Activated naive CD4-positive, alpha-beta T cell (primary cell): ENCODE results near the gene SLC35G4.
"Not testable (repeated sequence)": the region's sequence is repeated elsewhere in the genome, so short reads cannot be mapped to it uniquely, and the experiment has no call there.

ENCODE experiments used
- DNase-seq, 4 experiments: peaks; one replicate each; lab custom pipeline; 2025; lab: John Stamatoyannopoulos, UW

The SLC35G4 gene

DNA sequence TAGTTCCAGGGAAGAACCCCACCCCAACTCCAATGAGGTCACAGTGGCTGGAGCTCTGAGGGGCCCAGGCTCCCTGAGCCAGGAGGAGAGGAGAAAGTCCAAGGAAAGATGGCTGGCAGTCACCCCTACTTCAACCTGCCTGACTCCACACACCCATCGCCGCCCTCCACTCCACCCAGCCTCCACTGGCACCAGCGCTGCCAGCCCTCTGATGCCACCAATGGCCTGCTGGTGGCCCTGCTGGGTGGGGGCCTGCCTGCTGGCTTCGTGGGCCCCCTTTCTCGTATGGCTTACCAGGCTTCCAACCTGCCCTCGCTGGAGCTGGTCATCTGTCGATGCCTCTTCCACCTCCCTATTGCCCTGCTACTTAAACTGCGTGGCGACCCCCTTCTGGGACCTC lies at the start of gene SLC35G4:
Gene SLC35G4 (plus strand): TSS at position 109 of the 400 bp plus-strand sequence. CDS start 0 bp downstream, at position 109.
- DNase-seq: not testable (repeated sequence)

DNA sequence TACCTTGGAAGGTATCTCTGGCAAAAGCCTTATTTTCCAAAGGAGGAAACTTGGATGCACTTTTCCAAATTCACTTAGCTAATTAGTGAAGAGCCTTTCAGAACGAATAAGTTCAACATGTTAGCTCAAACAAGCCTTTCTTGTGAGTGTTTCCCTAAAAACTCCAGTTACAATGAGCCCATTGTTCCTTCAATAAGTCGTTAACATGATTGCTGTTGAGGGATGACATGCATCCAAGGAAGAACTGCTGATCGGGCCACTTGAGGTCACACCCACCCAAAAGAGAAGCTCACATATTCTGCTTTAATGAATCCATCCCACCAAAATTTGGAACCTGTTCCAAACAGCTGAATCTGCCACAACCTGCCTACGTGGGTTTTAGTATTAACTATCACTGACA lies 48.1 kb upstream of the SLC35G4 start:
- DNase-seq: no peak

DNA sequence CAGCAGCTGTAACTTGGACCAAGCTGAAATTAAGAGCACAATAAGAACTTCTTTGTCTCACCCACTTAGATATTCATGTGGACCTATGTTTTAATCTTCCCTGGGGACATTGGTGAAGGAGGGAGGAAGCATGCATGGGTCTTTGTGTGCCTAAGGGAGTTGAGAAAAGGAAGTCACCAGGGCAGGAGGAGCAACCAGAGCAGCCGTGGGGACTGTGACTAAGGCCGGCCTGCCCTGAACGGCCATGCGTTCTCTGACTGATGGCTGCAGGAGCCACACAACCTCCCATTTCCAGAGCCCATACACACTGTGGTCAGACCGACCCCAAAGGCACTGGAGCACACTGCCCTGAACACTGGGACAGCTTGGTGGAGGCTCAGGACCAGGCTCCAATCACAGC lies 43.7 kb upstream of the SLC35G4 start:
- no peak for DNase-seq

DNA sequence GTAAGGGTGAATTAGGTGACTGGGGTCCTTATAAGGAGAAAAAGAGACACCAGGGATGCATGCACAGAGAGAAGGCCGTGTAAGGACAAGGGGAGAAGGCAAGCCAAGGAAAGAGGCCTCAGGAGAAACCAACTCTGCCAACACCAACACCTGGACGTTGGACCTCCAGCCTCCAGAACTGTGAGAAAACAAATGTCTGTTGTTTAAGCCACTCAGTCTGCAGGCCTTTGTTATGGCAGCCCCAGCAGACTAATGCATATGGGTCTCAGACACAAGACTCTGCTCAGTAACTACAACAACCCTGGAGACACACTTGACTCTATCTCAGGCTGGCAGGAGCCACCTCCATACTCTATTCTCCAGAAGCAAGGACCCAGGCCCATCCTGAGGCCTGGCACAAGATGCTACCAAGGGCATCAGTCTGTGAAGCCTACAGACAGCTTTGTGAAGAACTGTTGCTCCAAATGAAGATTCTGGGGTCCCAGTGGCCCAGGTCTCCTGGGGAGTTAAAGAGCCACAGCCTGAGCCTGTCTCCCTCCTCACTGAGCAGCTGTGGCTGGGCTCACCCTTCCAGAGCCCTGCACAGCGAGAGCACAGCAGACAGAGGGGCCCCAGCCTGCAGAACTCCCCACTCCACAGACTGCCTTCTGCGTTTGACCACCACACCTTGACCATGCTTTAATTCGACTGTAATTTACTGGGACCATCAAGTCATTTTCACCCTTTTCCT lies 43.0 kb upstream of the SLC35G4 start:
- no peak for DNase-seq

DNA sequence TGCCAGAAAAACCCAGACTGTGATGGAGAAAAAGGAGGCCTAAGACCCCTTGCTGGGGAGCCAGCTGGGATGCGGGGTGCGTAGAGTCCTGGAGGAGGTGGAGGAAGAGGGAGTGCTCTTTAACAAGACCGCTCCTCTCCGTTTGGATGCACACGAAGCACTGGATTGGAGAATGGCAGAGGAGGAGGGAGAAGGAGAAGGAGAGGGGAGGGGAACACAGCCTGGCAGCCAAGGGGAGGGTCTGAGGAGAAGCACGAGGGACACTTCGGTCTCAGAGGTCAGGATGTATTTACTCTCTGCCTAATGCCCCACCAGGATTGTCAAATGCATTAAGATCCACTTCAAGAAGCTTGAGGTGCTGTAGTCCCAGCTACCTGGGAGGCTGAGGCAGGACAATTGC lies 42.0 kb upstream of the SLC35G4 start:
- no peak for DNase-seq

DNA sequence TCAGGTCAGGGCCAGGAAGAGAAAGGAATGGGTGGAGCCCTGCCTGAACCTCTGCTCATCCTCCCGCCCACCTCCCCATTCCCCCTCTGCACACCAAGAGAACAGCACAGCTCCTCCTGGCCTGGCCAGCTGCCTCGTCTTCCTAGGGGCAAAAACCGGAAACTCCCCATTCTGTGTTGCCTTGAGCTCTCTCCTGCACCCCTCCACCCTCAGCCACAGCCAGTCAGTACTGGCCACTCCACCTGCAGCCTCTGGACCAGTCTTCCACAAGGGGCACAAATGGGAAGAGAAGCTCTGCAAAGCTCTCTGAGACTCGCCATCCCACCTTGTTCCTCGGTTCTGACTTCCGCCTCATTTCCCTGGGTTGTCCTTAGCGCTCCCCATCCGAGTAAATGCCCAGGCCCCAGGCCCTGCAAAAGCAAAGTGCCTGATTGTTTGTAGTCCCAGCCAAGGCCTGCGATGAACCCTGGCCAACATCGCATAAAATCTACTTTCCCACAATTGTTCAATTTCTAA lies 39.3 kb upstream of the SLC35G4 start:
- DNase-seq: no peak

DNA sequence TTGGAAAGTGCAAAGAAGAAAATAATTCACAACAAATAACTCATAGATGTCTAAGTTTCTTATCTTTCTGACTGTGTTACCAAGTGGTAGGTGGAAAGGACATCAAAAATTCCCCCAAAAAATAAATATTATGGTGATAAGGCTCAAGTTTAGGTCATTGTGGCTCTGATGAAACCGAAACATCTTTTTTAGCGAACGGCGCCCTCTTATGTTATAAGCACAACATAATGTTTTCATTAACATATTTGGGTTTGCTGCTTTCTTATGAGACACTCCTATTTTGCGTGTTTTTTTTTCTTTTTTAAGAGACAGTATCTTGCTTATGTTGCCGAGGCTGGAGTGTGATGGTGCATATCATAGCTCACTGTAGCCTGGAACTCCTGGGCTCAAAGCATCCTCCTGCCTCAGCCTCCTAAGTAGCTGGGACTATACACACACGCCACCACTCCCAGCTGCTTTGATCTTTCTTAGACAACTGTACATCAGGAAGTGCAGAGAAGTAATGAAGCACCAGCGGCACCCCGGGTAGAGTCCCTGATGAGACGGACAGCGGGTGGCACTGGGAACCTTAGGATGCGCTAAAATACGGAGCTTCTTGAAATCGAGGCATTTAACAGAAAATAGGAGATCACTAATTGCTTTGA lies 38.5 kb upstream of the SLC35G4 start:
- no peak for DNase-seq

DNA sequence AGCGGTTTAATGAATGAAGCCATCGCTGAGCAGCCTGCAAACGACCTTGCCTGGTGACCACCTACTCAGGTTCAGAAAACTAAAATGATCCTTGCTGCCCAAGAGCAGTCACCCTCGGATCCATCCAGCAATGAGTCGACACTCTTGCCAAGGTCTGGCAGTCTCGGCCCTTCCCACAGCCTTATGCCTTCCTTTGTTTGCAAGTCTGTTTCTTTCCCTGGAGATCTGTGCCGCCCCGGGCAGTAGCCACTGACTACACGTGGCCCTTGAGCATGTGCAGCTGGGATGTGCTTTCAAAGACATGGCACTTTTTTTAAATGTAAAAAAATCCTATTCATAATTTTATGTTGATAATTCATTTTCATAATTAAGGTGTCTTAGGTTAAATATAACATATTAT lies 37.2 kb upstream of the SLC35G4 start:
- DNase-seq: no peak

DNA sequence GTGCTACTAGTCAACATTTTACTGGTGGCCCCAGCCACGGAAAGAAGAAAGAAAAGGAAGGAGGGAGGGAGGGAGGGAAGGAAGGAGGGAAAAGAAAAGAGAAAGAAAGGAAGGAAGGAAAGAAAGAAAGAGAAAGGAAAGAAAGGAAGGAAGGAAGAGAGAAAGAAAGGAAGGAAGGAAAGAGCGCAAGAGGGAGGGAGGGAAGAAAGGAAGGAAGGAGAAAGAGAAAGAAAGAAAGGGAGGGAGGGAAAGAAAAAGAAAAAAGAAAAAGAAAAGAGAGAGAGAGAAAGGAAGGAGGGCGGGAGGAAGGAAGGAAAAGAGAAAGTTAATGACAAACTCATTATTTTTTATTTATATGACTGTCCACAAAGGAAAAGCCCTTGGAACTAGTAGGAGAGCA lies 34.9 kb upstream of the SLC35G4 start:
- DNase-seq: no peak

DNA sequence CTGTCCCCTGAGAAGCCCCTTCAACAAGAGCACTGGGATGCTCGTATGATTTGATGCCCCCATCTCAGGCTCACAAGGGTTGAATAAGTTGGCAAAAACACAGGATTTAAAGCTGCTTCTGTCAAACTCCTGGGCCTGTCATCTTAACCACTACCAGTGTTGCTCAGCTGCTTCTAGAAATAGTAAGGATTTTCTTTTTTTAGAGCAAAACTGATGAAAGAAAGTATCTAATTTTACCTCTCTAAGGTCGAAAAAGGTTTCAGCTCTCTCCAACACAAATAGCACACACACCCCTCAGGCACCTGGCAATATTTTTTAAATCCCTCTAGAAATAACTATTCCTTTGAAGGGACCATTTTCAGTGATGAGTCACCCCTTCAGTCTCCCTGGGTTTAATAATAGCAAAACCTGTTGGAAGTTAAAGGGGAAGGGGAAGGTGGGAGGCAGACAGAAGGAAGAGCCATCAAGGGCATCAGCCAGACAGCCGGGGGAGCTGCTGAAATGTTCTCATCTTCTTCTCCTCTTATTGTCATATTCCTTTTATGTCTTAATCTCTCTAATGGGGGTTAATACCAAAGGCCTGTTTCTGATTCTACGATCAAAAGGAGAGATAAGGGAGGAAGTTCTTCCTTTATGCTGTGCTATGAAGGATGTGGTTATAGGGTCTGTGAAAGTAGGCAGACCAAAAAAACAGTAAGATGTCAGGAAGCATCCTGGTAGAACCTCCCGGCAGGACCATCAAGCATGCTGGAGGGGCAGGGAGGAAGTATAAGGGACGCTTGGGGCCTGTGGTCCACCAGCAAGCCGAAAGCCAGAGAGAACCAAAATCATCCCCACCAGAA lies 31.9 kb upstream of the SLC35G4 start:
- no peak for DNase-seq

DNA sequence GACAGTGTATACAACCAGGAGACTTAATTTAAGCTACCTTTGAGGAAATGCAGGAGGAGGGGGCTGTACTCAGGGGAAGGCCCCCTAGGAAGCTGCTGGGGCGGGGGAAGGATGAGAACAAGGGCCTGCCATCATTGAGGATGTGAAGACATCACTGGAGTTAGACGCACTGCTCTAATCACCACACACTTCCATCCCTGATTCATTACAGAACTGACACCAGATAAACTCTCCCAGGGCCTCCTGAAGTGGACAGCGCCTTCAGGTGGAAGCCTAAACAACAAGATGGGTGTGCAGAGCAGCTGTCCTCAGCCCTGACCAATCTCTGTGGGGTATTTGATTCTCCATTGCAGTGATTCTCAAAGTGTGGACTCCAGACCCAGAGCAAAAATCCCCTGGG lies 30.6 kb upstream of the SLC35G4 start:
- DNase-seq: no peak

DNA sequence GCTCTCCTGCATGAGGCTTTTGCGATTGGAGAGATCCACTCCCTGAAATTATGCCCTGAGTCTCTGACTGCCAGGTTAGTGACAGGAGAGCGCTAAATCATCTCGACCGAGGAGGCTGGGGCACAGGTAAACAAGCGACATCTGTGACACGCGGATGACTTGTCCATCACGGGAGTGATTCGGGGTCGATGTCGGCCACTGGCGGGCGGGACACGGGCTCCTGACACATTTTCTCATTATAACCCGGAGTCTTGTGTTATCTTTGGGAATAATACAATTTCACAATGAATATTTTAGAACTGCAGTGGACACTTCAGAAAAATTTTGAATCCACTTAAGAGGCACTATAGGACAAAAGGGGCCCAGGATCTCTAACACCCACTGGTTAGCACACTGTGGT lies 29.5 kb upstream of the SLC35G4 start:
- no peak for DNase-seq

DNA sequence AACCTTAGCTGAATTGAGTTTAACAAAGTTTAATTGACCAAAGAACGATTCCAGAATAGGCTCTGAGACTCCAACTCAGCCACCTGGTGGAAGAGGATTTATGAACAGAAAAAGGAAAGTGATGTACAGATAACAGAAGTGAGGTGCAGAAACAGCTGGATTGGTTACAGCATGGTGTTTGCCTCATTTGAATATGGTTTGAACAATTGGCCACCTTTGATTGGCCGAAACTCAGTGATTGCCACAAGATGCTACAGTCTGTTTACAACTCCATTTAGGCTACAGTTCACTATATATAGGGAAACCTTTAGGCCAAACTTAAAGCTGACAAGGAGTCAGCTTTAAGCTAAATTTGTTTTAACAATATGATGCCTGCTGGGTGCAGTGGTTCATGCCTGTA lies 28.1 kb upstream of the SLC35G4 start:
- no peak for DNase-seq

DNA sequence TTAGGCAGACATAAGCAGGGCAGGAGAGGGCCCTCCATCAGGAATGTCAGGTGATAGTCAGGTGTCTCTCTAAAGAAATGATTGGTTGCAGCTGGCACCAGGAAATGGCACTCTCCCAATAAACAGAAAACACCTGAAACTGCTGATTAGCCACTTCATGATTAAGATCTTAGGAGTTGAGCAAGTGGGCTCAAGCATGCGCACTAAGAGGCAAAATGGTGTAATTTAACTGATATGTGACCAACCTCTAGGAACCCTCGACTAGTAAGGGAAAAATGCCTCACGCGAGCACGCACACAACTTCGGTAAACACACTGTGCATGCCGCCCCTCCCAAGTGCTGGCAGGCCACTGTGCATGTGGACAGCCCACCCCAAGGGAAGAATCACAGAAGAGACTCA lies 23.8 kb upstream of the SLC35G4 start:
- no peak for DNase-seq

DNA sequence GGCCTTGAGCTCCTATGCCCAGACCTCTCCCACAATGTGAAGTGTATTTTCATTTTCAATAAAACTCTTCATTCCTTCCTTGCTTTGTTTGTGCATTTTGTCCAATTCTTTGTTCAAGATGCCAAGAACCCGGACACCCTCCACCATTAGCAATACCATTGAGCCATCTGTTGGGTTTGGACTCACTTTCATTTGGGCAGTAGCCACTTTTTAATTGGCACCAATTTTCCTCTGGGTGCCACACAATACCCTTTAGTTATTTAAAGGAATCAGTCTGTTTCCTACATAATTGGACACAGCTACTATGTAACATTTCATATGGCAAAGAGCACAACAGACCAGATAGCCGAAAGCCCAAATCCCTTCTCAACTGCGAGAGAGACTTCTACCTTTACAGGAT lies 22.5 kb upstream of the SLC35G4 start:
- no peak for DNase-seq

DNA sequence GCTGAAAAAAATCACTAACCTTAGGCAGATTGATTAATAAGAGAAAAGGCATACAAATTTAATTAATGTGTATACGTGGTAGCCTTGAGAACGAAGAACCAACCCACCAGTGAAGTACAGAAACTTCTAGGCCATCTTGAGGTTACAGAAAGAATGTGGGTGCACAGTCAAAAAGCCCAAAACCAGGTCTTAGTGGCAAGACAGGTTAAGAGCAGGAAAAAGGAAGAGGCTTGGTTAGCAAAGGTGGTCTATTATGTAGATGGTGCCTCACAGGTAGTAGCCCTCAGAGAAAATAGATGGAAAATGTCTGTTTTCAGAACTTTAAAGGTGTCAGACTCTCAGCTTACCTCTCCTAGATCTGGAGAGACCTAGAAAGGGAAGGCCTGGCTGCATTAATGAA lies 22.0 kb upstream of the SLC35G4 start:
- DNase-seq: no peak

DNA sequence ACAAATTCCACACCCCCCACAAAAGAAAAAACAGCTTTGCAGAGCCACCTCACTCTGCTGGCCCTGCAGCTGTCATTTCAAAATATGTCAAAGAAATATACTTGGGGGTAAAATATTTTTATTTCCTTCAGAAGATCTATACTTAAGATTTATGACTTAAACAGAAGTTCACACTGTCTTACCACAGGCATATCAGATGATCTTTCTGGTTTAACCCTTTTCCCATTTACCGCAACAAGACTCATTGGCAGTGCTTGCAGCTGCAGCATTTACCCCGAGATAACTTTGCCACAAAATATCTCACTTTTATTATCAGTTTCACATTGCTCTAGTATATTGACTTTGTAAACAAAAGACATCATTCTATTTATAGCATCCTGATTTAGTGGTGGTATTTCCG lies 21.6 kb upstream of the SLC35G4 start:
- no peak for DNase-seq

DNA sequence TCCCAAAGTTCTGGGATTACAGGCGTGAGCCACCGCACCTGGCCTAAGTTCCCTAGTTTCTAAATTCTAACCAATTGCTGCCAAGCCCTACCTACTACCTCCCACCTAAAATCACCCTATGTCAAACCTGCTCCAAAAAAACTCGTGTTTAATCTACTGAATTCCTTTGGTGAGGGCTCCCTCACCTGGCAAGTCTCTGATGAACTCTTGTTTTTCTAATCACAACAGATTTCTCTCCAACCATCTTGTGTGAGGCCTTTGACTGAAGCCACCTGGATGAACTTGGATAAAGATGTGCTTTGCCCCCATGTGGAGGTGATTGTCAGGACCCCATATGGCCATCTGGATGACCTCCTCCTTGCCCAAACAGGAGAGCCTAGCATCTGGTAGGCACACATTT lies 17.4 kb upstream of the SLC35G4 start:
- DNase-seq: no peak

DNA sequence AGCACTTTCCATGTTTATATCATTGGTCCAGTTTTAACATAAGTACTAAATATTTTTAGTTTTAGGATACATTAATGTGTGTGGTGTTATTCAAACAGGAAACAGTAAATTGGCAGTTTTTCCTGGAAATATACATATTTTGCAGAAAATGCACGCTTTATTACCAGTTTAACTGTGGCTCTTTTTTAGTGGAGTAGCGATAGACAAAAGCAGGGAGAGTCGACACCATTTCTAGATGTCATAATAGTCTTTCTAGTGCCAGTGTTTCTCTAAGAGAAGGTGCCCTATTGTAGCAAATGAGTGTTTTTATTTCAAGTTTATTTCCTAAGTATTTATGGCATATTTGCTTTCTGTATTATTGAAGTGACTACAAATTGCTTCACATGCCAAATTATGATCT lies 9.1 kb upstream of the SLC35G4 start:
- DNase-seq: no peak

DNA sequence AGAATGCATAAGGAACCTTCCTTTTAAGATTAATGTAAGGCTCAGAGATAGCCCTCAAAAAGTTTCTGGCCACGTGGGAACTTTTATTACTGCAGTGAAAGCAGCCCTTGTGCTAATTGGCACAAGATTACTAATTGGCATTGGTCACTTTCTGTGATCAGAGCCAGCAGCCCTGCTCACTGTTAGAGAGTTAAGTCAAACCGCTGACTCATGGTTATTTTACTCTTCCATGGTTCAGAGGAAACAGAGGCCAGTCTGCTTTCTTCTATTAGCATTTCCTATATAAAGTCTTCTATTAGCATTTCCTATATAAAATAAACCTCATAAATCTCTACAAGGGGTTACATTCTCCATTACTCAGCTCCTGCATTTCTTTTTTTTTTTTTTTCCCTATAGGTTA lies 1.5 kb upstream of the SLC35G4 start:
- no peak for DNase-seq

DNA sequence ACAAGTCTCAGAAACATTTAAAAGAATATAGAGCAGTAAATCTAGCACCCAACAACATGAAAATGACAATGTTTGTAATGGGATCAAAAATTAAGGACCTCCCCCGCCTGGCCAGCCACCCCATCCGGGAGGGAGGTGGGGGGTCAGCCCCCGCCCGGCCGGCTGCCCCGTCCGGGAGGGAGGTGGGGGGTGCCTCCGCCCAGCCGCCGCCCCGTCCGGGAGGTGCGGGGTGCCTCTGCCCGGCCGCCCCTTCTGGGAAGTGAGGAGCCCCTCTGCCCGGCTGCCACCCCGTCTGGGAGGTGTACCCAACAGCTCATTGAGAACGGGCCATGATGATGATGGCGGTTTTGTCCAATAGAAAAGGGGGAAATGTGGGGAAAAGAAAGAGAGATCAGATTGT lies 778 bp upstream of the SLC35G4 start:
- not testable (repeated sequence) for DNase-seq

DNA sequence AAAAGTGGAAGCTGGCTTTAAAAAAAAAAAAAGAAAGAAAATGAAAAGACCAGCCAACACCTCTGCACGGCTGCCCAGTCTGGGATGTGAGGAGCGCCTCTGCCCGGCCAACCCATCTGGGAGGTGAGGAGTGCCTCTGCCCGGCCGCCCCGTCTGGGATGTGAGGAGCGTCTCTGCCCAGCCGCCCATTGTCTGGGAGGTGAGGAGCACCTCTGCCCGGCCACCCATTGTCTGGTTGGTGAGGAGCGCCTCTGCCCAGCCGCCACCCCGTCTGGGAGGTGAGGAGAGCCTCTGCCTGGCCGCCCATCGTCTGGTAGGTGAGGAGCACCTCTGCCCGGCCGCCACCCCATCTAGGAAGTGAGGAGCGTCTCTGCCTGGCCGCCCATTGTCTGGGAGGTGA lies 3.7 kb downstream of the SLC35G4 start:
- DNase-seq: not testable (repeated sequence)

DNA sequence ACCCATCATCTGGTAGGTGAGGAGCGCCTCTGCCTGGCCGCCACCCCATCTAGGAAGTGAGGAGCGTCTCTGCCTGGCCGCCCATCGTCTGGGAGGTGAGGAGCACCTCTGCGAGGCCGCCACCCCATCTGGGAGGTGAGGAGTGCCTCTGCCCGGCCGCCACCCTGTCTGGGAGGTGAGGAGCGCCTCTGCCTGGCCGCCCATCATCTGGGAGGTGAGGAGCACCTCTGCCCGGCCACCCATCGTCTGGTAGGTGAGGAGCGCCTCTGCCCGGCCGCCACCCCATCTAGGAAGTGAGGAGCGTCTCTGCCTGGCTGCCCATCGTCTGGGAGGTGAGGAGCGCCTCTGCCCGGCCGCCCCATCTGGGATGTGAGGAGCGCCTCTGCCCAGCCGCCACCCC lies 4.2 kb downstream of the SLC35G4 start:
- DNase-seq: not testable (repeated sequence)
